GM23338 (cell line): ENCODE data around the gene CCDC74A. TPM values are rescaled to one million over a fixed set of nuclear protein-coding genes. Genes with fewer than 3 reads are reported as not detected.
A peak's percentile ranks its signal among the peaks of the same experiment; 100 is the strongest.
"Not testable (repeated sequence)": the region's sequence is repeated elsewhere in the genome, so short reads cannot be mapped to it uniquely, and the experiment has no call there.

ENCODE experiments used
- ATAC-seq: fragments of 200-7000 bp; cut with Tn5 transposase; 3 replicates; pipeline ENCODE4 v1.9.1; 2020
- DNase-seq: peaks from one replicate; pipeline ENCODE4 v3.0.0-alpha.2; 2015; ENCODE audit warnings: low spot score
- H2AFZ ChIP-seq: fragments of 200-600 bp; sonication (generic); 2 replicates; pipeline ENCODE4 v1.8.0; 2016; ENCODE audit warnings: antibody characterized with exemption, mild to moderate bottlenecking, moderate library complexity
- H3F3A ChIP-seq: fragments of 200-600 bp; sonication (generic); replicated peaks from 2 replicates; pipeline ENCODE4 v1.8.0; 2017; ENCODE audit warnings: antibody characterized with exemption, mixed run types, low read depth
- H3K27ac ChIP-seq: fragments of 200-600 bp; sonication (generic); 2 replicates; pipeline ENCODE4 v1.6.1; 2016; ENCODE audit warnings: low read depth
- H3K27me3 ChIP-seq: fragments of 200-600 bp; sonication (generic); 2 replicates; pipeline ENCODE4 v1.8.0; 2016; ENCODE audit warnings: mild to moderate bottlenecking, mixed run types, moderate library complexity; ENCODE audit not compliant: insufficient read depth
- H3K36me3 ChIP-seq: fragments of 200-600 bp; sonication (generic); 2 replicates; pipeline ENCODE4 v1.8.0; 2016; ENCODE audit warnings: mild to moderate bottlenecking; ENCODE audit not compliant: insufficient read depth
- H3K4me1 ChIP-seq: fragments of 200-600 bp; sonication (generic); 2 replicates; pipeline ENCODE4 v1.8.0; 2016; ENCODE audit warnings: mild to moderate bottlenecking, moderate library complexity; ENCODE audit not compliant: insufficient read depth
- H3K4me2 ChIP-seq: fragments of 200-600 bp; sonication (generic); 2 replicates; pipeline ENCODE4 v1.7.1; 2017; ENCODE audit warnings: mixed run types
- H3K4me3 ChIP-seq: fragments of 200-600 bp; sonication (generic); 2 replicates; pipeline ENCODE4 v1.6.1; 2016; ENCODE audit warnings: mixed run types
- H3K79me2 ChIP-seq: fragments of 200-600 bp; sonication (generic); replicated peaks from 2 replicates; pipeline ENCODE4 v1.8.0; 2017; ENCODE audit warnings: mild to moderate bottlenecking; ENCODE audit not compliant: insufficient read depth
- H3K9me2 ChIP-seq: fragments of 200-600 bp; sonication (generic); 2 replicates; pipeline ENCODE4 v1.8.0; 2017; ENCODE audit not compliant: insufficient read depth
- H4K20me1 ChIP-seq: fragments of 200-600 bp; sonication (generic); replicated peaks from 2 replicates; pipeline ENCODE4 v1.8.0; 2017; ENCODE audit warnings: mild to moderate bottlenecking; ENCODE audit not compliant: insufficient read depth
- H3K27ac Mint-ChIP-seq: 2 replicates; pipeline ENCODE4 v1.8.0; 2020; ENCODE audit warnings: inconsistent platforms, mild to moderate bottlenecking, moderate library complexity, mixed read lengths
- H3K27me3 Mint-ChIP-seq: 3 replicates; pipeline ENCODE4 v1.8.0; 2022; ENCODE audit warnings: low read depth, mild to moderate bottlenecking, moderate library complexity, mixed read lengths, inconsistent platforms; ENCODE audit not compliant: insufficient read depth, poor library complexity
- H3K36me3 Mint-ChIP-seq: 3 replicates; pipeline ENCODE4 v1.8.0; 2021; ENCODE audit warnings: low read depth, mild to moderate bottlenecking, inconsistent platforms, moderate library complexity, mixed read lengths
- H3K4me1 Mint-ChIP-seq: 3 replicates; pipeline ENCODE4 v1.8.0; 2020; ENCODE audit warnings: mild to moderate bottlenecking, inconsistent platforms, mixed read lengths
- H3K4me3 Mint-ChIP-seq: 3 replicates; pipeline ENCODE4 v1.8.0; 2021; ENCODE audit warnings: moderate library complexity, mild to moderate bottlenecking, inconsistent platforms, mixed read lengths
- H3K9me3 Mint-ChIP-seq: 3 replicates; pipeline ENCODE4 v1.8.0; 2020; ENCODE audit warnings: moderate library complexity, mild to moderate bottlenecking, inconsistent platforms, mixed read lengths
- polyA plus RNA-seq: library from polyadenylated mRNA; unstranded; fragments of >200 nt; fragmentation: Nextera tagmentation; extraction: Ambion mirVana; gene quantifications from 2 replicates; pipeline ENCODE4 v1.2.1, GENCODE V29; 2016
- total RNA-seq: library from RNA; depleted of rRNA; stranded (reverse); fragments of >200 nt; shearing (Covaris generic); gene quantifications from 2 replicates; pipeline ENCODE4 v1.2.3, GENCODE V29; 2014
- TF ChIP-seq, protein P1 (sequence below), 2 experiments: fragments of 200-600 bp in 1 of 2; sonication (generic) in 1 of 2; conservative IDR thresholded peaks; 2 replicates each; pipeline versions ENCODE4 v1.5.1 to v1.6.1; 2016 to 2017; ENCODE audit warnings: antibody characterized with exemption in 2 of 2, low read depth in 2 of 2, mild to moderate bottlenecking in 2 of 2, moderate library complexity in 1 of 2

The CCDC74A gene
- total and polyA plus RNA-seq, 2 experiments from 2014 or later: 16.5 to 47.8 TPM

DNA sequence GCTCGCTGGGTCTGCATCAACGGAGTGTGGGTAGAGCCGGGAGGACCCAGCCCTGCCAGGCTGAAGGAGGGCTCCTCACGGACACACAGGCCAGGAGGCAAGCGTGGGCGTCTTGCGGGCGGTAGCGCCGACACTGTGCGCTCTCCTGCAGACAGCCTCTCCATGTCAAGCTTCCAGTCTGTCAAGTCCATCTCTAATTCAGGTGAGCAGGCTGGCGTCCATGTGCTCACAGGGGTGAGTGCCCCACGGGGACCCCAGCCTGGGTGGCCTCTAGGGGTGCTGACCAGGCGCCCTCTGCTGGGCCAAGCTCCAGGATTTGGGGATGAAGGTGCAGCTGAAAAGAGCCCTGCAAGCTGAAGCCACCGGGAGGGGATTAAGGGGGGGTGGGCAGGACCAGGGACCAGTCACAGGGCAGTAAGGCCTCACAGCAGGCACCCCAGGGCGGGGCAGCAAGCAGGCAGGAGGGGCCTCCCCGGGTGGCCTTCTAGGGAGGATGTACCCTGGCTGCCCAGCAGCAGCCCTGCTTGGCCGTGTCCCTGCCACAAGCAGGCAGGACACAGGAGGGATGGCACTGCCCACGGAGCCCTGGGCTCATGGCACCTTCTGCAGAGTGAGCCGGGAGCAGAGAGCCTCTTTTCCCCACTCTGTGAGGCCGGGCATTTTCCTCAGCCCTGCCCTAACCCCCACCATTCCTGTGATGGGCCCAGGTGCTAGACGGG is 3.1 kb downstream of the CCDC74A start:
- H3F3A ChIP-seq, H3K4me3 Mint-ChIP-seq, H3K4me1 ChIP-seq, H3K36me3 Mint-ChIP-seq, H3K27me3 ChIP-seq, H3K36me3 ChIP-seq, H2AFZ ChIP-seq, H3K4me3 ChIP-seq, H3K4me2 ChIP-seq, H3K4me1 Mint-ChIP-seq, H3K27ac ChIP-seq, H3K79me2 ChIP-seq, H3K9me2 ChIP-seq, H3K27me3 Mint-ChIP-seq, H3K27ac Mint-ChIP-seq, H4K20me1 ChIP-seq, DNase-seq, H3K9me3 Mint-ChIP-seq: not testable (repeated sequence)
- TF ChIP-seq, protein P1, sequence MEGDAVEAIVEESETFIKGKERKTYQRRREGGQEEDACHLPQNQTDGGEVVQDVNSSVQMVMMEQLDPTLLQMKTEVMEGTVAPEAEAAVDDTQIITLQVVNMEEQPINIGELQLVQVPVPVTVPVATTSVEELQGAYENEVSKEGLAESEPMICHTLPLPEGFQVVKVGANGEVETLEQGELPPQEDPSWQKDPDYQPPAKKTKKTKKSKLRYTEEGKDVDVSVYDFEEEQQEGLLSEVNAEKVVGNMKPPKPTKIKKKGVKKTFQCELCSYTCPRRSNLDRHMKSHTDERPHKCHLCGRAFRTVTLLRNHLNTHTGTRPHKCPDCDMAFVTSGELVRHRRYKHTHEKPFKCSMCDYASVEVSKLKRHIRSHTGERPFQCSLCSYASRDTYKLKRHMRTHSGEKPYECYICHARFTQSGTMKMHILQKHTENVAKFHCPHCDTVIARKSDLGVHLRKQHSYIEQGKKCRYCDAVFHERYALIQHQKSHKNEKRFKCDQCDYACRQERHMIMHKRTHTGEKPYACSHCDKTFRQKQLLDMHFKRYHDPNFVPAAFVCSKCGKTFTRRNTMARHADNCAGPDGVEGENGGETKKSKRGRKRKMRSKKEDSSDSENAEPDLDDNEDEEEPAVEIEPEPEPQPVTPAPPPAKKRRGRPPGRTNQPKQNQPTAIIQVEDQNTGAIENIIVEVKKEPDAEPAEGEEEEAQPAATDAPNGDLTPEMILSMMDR (conservative IDR thresholded peaks at IDR 0.05; ENCODE audit: low read depth in 2 of 2): peak in 1 of 2 experiments; percentile 44; a peak in 2 of 4 replicates
- peak; percentile 8 for ATAC-seq

DNA sequence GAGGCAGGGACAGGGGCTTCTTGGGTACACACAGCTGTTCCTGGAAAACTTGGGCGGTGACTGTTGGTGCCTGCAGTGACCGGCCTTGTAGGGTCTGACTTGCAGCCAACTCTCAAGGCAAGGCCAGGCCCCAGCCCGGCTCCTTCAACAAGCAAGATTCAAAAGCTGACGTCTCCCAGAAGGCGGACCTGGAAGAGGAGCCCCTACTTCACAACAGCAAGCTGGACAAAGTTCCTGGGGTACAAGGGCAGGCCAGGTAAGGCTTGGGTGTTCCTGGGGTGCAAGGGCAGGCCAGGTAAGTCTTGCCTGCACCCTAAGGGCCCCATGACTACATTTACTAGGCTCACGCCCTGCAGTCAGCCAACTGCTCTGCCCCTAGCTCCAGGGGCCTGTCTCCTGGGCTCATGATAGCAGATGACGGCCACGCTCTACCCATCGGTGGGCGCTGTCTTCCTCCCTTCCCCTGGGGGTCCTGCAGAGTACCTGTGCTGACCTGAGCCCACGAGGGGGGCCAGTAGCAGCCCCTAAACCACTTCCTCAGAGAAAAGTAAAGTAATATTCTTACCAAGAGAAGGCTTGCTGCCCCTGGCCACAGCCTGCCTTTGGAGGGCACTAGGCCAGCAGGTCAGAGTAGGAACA is 4.0 kb downstream of the CCDC74A start:
- not testable (repeated sequence) for DNase-seq, H3K4me3 ChIP-seq, H3K4me1 Mint-ChIP-seq

DNA sequence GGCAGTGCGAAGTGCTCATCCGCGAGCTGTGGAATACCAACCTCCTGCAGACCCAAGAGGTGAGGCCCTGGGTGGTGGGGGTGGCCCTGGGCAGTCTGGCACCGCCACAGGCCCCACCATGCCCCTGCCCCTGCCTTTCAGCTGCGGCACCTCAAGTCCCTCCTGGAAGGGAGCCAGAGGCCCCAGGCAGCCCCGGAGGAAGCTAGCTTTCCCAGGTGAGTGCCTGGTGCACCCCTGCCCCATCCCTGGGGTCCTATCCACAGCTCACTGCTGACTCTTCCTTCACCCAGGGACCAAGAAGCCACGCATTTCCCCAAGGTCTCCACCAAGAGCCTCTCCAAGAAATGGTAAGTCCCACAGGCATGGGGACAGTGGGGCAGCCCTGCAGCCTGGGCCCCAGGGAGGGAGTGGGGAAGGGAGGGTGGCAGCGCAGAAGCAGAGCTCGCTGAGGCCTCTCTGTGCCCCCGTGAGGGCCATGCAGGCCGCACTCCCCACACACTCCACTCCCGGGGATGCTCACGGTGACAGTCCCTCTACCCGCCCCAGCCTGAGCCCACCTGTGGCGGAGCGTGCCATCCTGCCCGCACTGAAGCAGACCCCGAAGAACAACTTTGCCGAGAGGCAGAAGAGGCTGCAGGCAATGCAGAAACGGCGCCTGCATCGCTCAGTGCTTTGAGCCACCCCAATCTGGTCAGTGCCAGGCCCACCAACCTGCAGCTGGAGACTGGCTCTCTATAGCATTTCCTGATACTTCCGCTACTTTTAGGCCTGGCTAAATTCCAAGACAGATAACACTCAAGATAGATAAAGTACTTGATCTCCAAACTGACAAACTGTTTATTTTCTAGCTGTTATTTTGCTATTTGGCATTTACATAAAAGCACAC is 5.3 kb downstream of the CCDC74A start:
- not testable (repeated sequence) for H3K4me3 ChIP-seq, H3F3A ChIP-seq, H3K9me3 Mint-ChIP-seq, H2AFZ ChIP-seq, H3K36me3 Mint-ChIP-seq, H3K27me3 ChIP-seq, H3K79me2 ChIP-seq, H4K20me1 ChIP-seq, H3K4me3 Mint-ChIP-seq, H3K27ac Mint-ChIP-seq, H3K4me1 ChIP-seq, H3K27me3 Mint-ChIP-seq, ATAC-seq, H3K9me2 ChIP-seq, H3K4me2 ChIP-seq, H3K4me1 Mint-ChIP-seq, H3K27ac ChIP-seq, H3K36me3 ChIP-seq, DNase-seq

More for the DNA sequence above, 4.0 kb downstream of the CCDC74A start:
- H3K27me3 ChIP-seq, H3K4me1 ChIP-seq, ATAC-seq, H3K27me3 Mint-ChIP-seq, H4K20me1 ChIP-seq, H3K27ac Mint-ChIP-seq, H3K9me2 ChIP-seq, H3K79me2 ChIP-seq, H2AFZ ChIP-seq, H3K4me2 ChIP-seq, H3K27ac ChIP-seq, H3F3A ChIP-seq, H3K9me3 Mint-ChIP-seq, H3K36me3 Mint-ChIP-seq, H3K4me3 Mint-ChIP-seq, H3K36me3 ChIP-seq: not testable (repeated sequence)

DNA sequence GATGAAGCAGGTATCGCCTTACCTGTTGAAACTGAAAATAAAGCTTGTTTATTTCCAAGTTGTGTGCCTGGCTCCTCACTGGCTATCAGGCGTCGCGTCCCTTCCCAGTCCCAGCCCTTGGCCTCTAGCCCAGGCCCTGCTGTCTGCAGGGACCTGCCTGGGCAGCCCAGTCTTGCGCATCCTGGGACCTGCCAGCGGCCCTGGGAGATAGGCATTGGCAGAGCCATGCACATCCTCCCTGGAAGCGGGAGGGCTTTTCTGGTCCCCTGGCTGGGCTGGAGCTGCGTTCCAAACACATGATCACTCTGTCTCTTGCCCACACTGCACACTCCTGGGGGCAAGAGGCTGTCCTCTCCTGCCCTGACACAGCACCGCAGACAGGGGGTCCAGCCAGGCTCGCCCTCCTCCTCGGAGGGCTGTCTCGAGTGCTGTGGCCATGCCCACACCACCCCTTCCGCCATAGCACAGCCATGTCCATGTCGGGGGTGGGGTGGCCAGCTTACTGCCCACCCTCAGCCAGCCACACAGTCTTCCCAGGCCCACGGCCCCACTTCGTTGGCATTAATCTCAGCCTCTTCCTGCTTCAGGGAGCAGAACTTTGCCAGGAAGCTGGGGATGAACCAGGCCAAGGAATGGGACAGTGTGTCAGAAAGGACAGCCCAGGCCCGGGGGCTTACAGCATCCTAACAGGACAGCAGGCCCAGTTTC is 6.1 kb downstream of the CCDC74A start:
- not testable (repeated sequence) for H3F3A ChIP-seq, H3K36me3 ChIP-seq, H3K4me1 Mint-ChIP-seq, ATAC-seq, H3K9me2 ChIP-seq, H3K4me3 ChIP-seq, H3K27me3 ChIP-seq, DNase-seq, H3K27ac ChIP-seq, H3K4me1 ChIP-seq, H3K27ac Mint-ChIP-seq, H3K36me3 Mint-ChIP-seq, H2AFZ ChIP-seq, H3K9me3 Mint-ChIP-seq, H3K4me2 ChIP-seq, H3K79me2 ChIP-seq, H3K27me3 Mint-ChIP-seq, H3K4me3 Mint-ChIP-seq, H4K20me1 ChIP-seq

DNA sequence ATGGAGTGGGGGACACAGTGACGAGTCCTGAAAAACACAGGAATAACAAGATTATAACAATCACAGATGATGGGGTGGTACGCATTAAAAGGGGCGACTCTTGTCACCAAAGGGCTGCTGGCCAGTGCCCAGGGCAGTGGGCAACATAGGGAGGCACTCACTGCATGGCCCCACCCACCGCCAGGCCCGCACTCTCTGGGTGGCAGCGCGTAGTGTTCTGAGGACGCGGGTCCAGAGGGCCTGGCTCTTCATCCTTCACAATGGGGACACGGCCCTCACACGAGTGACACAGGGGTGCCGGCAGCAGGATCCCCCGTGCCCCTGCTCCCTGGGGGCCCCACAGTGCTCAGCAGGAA is 6.6 kb downstream of the CCDC74A start:
- H3K79me2 ChIP-seq, H3K4me1 ChIP-seq, H3K27me3 Mint-ChIP-seq: not testable (repeated sequence)

More for the DNA sequence above, 6.6 kb downstream of the CCDC74A start:
- not testable (repeated sequence) for H3K27ac ChIP-seq, DNase-seq, H3K4me2 ChIP-seq, H3K4me1 Mint-ChIP-seq, ATAC-seq, H3K4me3 ChIP-seq, H2AFZ ChIP-seq, H3K27ac Mint-ChIP-seq, H3K36me3 ChIP-seq, H3K4me3 Mint-ChIP-seq, H3K36me3 Mint-ChIP-seq, H3F3A ChIP-seq, H3K9me3 Mint-ChIP-seq, H4K20me1 ChIP-seq, H3K27me3 ChIP-seq, H3K9me2 ChIP-seq
